Epidermal melanocyte (primary cell): Measurements from ENCODE around the gene CYLD.

Source experiments
- DNase-seq: peaks from one replicate; pipeline ENCODE4 v3.0.0; 2011; ENCODE audit warnings: low spot score; ENCODE audit not compliant: insufficient read length

Gene CYLD

DNA sequence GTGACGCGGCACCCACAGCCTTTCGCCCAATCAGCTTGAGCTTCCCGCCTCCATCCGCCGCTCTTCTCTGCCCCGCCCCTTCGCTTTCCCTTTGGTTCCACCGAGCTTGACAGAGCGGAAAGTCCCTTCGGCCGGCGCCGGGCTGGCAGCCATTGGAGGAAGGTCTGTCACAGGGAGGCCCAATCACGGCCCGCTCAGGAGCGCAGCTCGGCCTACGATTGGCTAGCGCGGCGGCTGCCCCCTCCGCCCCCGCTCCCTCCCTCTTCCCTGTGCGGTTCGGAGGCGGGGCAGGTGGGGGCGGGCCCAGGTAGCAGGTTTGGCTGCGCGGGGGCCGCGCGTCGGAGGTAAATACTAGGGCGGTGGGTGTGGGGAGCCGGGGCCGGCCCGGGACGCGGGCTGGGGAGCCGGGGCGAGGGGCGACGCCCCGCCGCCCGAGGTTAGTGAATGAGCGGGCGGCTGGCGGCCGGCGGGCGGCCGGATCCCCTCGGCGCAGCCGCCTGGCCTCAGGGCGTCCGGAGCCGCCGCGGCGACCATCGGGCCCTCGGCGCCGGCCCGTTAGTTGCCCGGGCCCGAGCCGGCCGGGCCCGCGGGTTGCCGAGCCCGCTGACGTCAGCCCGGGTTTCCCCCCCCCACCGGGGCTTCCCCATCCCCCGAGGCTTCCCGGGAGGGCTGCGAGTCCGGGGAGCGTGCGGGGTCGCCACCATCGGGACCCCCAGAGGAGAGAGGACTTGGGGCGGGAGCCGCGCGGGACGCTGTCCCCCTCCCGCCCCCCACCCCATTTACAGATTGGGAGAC lies at the start of gene CYLD:
Gene CYLD (plus strand): TSS at position 306 of the 795 bp plus-strand sequence. CDS start 7,613 bp downstream, outside the sequence.
- DNase-seq: peak; percentile 97

DNA sequence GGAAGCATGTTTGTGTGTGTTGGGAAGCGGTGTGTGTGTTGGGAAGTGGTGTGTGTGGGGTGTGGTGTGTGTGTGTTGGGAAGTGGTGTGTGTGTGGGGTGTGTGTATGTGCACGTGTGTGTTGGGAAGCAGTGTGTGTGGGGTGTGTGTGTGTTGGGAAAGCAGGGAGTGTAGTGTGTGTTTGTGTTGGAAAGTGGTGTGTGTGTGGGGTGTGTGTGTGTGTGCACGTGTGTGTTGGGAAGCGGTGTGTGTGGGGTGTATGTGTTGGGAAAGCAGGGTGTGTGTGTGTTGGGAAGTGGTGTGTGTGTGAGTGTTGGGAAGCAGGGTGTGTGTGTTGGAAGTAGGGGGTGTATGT lies 49.3 kb upstream of the CYLD start:
- DNase-seq: no peak

DNA sequence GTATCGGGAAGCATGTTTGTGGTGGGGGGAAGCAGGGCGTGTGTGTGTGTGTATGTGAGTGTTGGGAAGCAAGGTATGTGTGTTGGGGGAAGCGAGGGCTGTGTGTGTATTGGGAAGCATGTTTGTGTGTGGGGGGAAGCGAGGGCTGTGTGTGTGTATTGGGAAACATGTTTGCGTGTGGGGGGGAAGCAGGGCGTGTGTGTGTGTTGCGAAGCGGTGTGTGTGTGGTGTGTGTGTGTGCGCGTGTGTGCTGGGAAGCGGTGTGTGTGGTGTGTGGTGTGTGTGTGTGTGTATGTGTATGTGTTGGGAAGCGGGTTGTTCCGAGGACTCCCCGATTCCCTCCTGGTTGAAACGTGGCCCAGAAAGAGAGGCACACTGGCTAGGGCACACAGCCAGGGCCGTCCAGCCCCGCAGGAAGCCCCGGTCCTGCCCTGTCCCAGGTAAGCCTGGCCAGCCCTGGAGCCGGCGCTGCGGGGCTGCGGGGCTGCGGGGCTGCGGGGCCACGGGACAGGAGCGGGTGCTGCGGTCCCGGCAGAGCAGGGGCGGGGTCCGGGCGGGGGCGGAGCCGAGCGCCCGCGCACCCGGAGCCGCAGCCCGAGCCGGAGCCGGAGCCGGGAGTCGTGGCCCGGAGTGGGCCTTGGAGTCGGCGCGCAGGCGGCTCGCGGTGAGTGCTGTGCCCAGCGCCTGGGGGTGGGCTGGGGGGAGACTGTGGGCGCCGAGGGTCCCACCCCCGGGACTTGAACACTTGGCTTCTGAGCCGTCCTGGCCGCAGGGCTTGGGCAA lies 48.7 kb upstream of the CYLD start, which contains the start of gene NOD2:
Gene NOD2 (plus strand): TSS at position 608 of the 783 bp plus-strand sequence. CDS start 5,890 bp downstream, outside the sequence.
- no peak for DNase-seq

DNA sequence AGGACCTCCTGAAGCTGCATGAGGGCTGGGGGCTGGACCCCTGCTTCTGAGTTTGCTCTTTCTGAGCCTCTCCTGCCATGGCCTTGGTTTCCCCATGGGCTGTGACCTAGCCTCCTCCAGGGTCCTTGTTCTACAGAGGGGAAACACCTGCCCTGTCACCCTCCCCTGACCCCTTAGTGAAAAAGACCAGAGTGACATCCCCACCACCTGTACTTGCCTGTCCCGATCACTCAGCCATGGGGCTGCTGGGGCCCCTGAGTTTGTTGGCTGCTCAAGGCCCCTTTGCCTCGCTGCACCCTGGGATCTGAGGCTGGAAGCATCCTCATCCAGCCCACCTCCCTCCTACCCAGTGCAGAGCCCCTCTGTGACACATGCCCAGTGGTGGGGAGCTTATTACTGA lies 47.7 kb upstream of the CYLD start:
- DNase-seq: no peak

DNA sequence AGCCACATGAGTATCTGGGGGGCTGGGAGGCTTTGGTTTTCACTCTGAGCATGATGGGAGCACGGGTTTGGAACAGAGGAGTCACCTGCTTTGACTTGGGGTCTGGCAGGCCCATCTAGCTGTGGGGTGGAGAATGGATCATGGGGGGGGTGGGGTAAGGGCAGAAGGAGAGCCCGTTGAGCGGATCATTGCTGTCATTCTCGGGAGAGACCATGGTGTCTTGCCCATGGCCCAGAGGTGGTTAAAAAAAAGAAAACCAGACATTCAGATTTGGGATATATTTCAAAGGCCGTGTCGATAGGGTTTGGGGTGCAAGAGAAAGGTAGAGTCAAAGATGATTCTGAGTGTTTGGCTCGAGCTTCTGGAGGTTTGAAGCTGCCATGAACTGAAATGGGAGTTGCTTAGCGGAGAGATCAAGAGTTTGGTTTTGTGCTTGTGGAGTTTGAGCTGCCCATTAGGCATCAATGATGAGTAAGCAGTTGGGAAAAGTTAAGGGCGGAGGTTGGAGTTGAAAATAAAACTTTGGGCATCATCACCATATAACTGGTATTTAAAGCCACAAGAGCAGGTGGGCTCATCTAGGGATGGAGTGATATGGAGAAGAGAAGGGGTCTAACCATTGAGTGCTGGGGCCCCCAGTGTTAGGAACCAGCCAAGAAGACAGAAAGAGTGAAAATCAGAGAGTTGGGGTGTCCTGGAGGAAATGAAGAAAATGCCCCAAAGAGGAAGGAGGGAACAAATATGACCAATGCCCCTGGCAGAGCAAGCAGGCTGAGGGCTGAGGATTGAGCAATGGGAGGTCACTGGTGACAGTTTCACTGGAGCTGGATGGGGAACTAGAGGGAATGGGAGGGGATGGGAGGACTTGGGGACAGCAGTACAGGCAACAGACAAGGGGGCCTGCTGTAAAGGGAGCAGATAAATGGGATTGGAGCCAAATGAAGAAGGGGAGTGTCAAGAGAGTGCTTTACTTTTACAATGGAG lies 46.6 kb upstream of the CYLD start:
- no peak for DNase-seq

DNA sequence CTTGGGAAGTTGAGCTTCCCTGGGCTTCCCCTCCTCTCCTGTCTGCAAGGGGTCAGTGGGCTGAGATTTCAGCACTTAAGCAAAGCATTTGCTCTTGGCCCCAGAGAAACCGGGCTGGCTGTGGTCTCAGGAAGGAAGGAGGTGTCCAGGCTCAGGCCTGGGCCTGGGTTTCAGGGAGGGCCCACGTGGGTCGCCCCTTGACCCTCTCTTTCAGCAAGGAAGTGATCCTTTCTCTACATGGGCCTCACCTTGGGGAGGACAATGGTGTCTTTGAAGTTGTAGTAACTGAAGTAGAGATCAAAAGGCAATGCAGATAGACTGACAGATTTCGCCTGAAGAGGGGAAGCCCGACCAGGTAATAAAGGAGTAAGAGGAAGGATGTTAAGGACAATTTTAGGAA lies 45.8 kb upstream of the CYLD start:
- DNase-seq: no peak

DNA sequence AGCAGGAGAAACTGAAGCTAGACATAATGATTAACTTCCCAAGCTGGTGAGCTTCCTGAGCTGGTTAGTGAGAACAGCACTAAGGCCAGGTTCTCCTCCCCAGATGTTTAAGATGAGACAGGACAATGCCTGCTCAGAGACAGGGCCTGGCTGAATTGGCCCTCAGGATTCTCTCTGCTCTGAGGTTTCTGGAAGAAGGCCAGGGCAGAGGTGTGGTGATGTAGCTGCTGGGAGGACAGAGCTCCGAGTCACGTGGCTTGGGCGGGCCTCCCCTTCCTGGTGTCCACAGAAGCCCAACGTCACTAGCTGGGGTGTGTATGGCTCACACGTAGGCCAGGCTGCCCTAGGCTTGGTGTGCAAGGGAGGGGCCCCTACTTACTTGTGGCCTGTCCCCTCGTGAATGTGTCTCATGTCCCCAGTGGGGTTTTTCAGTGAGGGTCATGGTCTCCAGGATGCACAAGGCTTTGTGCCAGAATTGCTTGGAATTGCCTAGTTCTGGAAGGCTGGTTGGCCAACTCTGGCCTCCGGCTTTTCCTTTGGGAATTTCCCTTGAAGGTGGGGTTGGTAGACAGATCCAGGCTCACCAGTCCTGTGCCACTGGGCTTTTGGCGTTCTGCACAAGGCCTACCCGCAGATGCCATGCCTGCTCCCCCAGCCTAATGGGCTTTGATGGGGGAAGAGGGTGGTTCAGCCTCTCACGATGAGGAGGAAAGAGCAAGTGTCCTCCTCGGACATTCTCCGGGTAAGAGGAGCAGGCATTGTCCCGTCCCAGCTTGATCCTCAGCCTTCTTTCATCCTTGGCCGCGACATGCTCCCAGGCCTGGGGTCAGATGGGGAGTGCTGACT lies 45.1 kb upstream of the CYLD start:
- DNase-seq: no peak

DNA sequence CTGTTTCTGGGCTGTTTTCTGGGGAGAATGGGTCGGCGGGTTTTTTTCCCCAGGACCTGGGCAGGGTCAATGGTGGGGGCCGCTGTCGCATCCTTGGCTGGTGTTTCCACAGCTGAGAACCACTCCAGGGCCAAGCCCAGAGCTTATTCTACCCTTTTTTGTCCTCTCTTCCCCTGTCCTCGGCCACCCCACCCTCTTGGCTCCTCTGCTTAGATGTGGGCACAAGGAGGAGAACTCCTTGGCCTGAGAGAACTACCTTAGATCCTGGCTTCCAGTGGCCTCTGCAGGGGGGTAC lies 44.5 kb upstream of the CYLD start:
- no peak for DNase-seq

DNA sequence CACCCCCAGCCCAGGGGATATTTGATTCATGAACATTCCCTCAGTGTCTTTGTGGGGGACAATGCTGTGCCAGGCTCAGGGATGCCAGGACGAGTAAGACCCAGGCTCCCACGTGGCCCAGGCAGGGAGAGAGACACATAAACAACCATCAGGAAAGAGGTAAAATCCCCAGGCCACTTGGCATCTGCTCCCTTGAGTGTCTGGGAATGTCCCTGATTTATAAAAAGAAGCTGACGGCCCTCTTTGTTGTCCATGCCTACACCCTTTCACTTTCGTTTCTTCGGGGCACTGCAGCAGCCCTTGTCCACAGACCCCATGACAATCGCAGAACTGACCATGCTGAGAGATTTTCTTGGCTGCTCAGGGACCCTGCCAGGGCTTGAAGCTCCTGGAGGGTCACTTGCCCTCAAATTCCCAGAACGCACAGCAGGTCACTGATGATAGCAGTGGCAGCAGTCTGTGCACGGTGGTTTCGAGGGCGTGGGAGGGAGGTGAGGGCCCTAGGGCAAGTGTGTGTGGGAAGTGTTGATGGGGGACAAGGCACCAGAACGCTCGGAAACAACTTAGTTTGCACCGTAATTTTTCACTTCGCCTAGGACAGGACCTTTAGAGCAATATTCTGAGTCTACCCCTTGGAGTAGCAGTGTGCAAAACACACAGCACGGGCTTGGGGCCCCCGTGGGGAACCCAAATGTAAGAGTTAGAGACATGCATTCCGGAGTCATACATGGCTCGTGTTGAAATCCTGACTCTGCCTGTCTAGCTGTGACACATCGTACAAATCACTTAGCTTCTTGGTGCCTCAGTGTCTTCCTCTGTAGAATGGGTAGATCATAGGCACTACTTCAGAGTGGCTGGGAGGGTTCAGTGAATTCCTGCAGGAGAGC lies 43.8 kb upstream of the CYLD start:
- no peak for DNase-seq

DNA sequence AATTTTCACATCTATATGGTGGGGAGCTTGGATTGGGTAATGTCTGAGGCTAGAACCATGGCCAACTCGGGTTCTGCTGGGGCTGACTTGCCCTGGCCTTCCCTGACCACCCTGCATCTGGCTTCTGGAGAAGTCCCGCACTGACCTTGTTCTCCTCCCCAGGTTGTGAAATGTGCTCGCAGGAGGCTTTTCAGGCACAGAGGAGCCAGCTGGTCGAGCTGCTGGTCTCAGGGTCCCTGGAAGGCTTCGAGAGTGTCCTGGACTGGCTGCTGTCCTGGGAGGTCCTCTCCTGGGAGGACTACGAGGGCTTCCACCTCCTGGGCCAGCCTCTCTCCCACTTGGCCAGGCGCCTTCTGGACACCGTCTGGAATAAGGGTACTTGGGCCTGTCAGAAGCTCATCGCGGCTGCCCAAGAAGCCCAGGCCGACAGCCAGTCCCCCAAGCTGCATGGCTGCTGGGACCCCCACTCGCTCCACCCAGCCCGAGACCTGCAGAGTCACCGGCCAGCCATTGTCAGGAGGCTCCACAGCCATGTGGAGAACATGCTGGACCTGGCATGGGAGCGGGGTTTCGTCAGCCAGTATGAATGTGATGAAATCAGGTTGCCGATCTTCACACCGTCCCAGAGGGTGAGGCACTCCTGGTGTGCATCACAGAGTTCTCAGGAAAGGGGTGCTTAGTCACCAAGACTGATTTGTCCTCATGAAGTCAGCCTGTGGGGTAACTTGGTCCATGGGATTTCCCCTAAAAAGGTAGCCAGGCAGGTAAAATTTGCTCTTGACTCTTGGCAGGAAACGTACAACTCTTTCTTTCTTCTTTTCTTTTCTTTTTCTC lies 42.3 kb upstream of the CYLD start:
- DNase-seq: no peak

DNA sequence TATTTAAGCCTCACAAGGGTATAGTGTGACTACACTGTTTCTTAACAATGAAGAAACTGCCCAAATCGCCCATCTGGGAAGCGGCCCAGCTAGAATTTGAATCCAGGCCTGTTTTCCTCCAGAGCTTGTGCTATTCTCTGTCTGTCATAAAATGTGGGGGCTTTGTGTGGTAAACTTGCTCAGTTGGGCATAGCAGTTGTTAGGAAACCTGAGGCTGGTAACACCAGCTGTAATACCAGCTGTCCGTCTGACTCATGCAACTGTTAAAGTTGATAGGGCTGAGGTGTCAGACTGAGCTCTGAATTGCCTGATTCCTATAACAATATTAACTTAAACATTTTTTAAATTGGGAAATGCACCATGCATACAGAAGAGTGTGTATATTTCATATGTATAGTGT lies 39.2 kb upstream of the CYLD start:
- DNase-seq: no peak

DNA sequence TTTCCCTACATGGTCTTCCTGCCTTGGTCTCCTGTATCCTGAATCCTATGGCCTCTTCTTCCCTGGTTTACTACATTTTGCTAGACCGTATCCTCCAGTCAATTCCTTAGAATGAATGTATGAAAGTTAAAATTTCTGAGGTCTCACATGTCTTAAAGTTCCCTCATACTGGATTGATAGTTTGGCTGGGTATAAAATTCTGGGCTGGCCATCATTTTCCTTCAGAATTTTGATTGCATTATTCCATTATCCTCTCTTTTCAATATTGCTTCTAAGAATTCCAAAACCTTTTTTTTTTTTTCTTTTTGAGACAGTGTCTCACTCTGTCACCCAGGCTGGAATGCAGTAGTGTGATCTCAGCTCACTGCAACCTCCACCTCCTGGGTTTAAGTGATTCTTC lies 37.6 kb upstream of the CYLD start:
- no peak for DNase-seq

DNA sequence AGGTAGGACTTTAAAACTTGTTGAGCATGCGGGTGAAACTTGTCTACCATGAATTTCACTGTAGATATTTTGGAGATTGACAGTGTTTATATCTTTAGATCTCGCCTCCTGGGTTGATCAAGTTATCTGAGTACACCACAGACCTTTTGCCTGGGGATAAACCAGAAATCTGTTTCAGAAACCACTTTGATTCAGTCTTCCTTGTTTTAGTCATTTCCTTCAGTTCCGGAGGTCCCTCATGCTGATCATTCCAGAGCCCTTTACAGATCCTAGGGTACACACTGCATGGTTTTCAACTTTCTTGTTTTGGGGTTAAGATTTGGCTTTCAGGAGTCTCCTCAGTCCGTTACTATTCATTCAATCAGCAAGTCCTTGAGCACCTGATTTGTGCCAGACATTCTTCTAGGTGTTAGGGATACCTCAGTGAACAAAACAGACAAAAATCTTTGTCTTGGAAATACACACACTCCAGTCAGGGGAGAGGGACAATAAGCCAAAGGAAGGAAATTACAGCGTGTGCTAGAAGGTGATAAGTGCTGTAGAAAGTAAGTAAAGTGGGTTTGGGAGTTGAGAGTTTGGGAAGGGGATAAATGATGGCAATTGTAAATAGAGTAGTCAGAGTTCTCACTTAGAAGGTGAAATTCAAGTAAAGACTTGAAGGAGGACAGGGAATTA lies 36.3 kb upstream of the CYLD start:
- no peak for DNase-seq

DNA sequence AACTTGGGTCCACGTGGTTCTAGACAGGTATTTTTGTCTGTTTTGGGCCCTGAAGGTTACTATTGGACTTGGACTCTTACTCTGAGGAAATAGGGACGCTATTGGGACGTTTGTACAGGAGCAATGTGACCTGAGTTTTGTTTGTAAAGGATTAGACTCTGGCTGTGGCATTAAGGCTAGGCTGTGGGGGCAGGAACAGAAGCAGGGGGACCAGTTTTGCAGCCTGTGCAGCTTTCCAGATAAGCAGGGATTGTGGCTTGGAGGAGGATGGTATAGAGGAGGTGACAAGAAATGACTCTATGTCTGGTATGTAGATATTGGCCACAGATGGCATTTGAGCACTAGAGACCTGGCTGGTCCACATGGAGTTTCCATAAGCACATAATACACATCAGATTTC lies 35.6 kb upstream of the CYLD start:
- DNase-seq: no peak

DNA sequence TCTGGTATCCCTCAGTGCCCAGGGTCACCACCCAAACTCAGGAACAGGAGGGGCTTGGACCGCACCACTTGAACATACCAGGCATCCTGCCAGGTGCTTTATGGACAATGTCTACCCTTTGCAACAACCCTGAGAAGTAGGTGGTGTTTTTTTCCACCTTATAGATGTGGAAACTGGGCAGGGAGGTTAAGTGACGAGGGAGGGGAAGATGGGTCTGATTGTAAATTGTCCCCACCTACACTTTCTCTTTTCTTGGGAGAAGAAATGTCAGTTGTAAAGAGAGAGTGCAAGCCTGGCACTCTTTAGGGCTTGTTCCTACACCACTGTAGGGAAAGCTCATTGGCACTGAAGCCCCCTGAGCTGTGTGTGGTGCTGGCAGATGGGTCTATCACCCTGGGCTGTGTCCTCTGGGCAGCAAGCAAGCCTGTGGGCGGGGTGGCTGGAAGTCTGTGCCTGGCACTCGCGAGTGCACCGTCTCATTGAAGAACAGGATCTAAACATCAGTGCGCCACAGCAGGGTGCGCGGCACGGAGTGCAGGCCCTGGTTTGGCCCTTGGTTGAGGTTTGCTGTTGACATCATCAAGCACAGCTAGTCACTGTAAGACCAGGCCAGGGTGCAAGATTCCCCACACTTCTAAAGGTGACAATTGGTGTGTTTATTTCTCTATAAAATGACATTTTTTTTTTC lies 33.4 kb upstream of the CYLD start:
- no peak for DNase-seq

DNA sequence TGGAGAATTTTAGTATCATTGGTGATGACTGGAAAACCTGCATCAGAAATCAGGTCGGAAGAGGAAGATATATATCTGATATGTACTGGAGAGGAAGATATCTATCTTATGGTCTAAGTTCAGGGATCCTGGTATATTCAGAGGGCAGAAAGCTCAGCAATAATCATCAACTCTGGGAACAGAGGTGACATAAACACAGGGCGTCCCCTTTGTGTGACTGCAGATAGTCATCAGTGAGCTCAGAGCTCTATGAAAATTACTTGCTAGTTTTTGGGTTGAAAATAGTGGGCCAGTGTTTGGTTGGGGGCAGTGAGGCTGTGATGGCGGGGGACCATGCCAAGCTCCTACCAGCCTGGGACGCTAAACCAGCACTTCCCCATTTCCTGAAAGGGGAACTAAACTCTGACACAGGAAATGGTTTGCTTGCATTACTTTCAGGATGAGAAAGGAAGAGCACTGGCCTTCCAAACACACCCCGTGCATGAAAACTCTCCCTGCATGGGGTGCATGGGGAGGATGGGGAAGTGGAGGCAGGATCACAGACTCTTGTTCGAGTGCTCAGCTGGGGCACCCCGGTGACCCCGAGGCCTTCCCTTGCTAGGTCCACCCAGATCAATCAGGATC lies 32.7 kb upstream of the CYLD start:
- DNase-seq: no peak

DNA sequence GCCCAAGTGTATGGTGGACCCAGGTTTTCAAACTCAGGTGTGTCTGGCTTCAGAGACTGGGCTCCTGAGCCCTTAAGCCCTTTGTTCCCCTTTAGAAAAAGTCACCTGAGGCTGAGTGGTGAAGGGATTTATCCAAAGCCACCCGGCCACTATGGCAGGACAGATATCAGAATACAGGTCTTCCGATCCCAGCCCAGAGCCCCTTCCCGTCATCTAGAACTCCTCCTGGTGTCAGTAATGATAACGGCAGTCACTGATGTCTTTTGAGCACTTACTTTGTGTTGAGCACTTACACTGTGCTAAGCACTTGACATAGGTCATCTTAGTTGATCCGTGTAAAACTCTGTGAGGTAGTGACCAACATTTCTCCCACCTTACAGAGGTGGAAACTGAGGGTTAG lies 31.9 kb upstream of the CYLD start:
- no peak for DNase-seq
